Measurements from ENCODE around the gene EIF6. TPM values are rescaled to one million over a fixed set of nuclear protein-coding genes. Genes with fewer than 3 reads are reported as not detected.

EIF6 gene
- total RNA-seq, 1 donor from 2014 or later = 78.8 TPM

DNA sequence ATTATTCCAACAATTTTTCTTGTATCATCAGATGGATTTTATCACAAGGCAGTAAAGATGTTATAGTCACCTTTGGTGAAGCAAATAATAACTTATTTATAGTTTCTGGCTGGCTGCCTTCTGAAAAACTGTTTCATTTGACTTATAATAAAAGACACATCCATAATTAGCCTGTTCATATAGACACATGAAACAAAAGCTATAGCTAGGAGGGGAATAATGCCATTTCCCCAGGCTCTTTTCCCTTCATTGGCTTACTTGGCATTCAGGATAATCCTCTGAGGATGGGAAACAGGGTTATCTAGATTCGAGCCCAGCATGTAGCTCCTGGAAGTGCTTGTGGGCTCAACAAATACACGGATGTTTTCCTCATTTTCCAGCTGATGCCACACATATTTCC, 40.6 kb downstream of the EIF6 start:
- intact Hi-C loops (cut with DNase I) = no loop called here
- no peaks in the 10 kb centered on the region for H3K9me3 ChIP-seq
- ATAC-seq = no peak

DNA sequence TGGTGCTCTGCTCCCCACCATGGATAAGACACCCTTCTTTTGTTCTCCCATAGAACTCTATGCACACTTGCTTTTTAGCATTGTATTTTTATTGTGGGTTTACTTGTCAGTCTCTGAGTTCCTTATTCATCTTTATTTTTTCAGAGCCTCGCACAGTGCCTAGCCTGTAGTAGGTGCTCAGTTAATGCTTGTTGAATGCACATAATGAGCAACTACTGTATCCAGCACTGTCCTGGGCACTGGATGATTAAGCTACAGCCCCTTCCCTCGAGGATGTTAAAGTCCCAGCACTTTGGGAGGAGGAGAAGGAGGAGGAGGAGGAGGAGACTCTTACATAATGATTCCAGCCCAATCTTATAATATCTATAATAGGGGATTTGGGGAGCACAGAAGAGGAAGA, 41.3 kb downstream of the EIF6 start:
- TF ChIP-seq, protein P1, sequence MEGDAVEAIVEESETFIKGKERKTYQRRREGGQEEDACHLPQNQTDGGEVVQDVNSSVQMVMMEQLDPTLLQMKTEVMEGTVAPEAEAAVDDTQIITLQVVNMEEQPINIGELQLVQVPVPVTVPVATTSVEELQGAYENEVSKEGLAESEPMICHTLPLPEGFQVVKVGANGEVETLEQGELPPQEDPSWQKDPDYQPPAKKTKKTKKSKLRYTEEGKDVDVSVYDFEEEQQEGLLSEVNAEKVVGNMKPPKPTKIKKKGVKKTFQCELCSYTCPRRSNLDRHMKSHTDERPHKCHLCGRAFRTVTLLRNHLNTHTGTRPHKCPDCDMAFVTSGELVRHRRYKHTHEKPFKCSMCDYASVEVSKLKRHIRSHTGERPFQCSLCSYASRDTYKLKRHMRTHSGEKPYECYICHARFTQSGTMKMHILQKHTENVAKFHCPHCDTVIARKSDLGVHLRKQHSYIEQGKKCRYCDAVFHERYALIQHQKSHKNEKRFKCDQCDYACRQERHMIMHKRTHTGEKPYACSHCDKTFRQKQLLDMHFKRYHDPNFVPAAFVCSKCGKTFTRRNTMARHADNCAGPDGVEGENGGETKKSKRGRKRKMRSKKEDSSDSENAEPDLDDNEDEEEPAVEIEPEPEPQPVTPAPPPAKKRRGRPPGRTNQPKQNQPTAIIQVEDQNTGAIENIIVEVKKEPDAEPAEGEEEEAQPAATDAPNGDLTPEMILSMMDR (IDR thresholded peaks at IDR 0.05) = no peak
- ATAC-seq = no peak

More for the DNA sequence above, 40.6 kb downstream of the EIF6 start:
- no peaks in the 10 kb centered on the region for H3K4me1 ChIP-seq
- no peaks in the 10 kb centered on the region for H3K36me3 ChIP-seq
- H3K4me3 ChIP-seq = no peak overlapping the region
- H3K27ac ChIP-seq = no peak overlapping the region
- TF ChIP-seq, protein P1 (IDR thresholded peaks at IDR 0.05) = no peak
- no peak for DNase-seq
- no peaks in the 10 kb centered on the region for H3K27me3 ChIP-seq

DNA sequence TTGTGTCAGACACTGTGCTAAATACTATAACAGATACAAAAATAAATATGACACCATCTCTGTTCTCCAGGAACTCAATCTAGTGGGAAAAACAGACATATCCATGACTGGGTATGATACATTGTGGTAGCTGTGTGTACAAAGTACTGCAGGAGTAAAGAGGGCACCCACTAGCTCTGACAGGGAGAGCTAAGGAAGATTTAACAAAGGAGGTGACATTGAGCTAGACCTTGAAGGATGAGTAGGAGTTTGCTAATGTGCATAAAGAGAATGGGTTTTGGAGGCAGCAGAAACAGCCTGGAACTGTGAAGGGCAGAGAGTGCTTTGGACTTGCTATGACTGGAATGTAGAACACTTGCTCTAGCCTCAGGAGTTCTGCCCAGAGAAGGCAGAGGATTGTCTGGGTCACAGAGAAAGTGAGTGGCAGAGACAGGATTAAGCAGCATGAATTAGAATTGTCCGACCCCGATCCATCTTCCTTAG, 43.7 kb downstream of the EIF6 start:
- H3K27me3 ChIP-seq = no peaks in the 10 kb centered on the region
- ATAC-seq = peak; percentile 47

More for the DNA sequence above, 41.3 kb downstream of the EIF6 start:
- no peaks in the 10 kb centered on the region for H3K36me3 ChIP-seq
- no peak overlapping the region for H3K4me3 ChIP-seq
- H3K27me3 ChIP-seq = no peaks in the 10 kb centered on the region
- no peaks in the 10 kb centered on the region for H3K9me3 ChIP-seq
- no peak for DNase-seq
- H3K4me1 ChIP-seq = no peaks in the 10 kb centered on the region
- intact Hi-C loops (cut with DNase I) = no loop called here
- H3K27ac ChIP-seq = no peak overlapping the region

DNA sequence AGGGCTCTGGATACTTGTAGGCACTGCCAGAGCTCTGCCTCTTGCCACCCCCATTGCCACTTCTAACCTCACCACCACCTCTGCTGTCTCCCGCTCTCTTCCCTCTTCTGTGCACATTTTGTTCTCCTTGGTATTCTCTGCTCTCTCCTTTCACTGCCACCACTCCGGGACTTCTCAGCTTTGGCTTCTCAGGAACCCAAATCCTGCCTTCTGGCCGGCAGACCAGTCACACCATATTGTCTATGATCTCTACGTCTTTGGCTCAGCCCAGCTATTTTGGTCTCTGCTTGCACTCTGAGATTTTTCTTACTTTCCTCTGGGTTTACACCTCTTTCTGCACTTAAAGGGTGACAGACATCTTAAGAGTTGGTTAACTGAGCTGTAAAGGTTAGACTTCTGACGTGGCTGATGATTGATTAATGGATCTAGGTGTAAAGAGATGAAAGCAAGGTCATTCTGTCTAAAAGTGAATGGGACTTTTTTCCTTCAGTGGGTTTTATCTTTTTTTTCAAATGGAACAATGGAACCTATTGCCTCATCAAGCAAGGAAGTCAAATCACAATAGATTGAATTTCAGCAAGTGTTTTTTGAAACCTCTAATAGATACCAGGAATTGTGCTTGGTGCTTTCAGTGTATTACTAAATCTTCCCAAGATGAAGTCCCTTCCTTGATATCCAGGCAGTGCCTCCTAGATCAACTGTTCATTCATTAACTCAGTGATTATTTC, 44.3 kb downstream of the EIF6 start:
- peaks cover 3% of the 10 kb centered on the region for H3K36me3 ChIP-seq
- TF ChIP-seq, protein P1 (IDR thresholded peaks at IDR 0.05) = no peak
- no peaks in the 10 kb centered on the region for H3K27me3 ChIP-seq
- no peaks in the 10 kb centered on the region for H3K4me1 ChIP-seq
- intact Hi-C loops (cut with DNase I) = no loop called here
- no peaks in the 10 kb centered on the region for H3K9me3 ChIP-seq
- H3K4me3 ChIP-seq = no peak overlapping the region
- ATAC-seq = no peak
- no peak for DNase-seq
- H3K27ac ChIP-seq = no peak overlapping the region

More for the DNA sequence above, 43.7 kb downstream of the EIF6 start:
- no peak for DNase-seq
- no peaks in the 10 kb centered on the region for H3K36me3 ChIP-seq
- H3K27ac ChIP-seq = no peak overlapping the region
- H3K4me3 ChIP-seq = no peak overlapping the region
- H3K4me1 ChIP-seq = no peaks in the 10 kb centered on the region
- TF ChIP-seq, protein P1 (IDR thresholded peaks at IDR 0.05) = no peak
- H3K9me3 ChIP-seq = no peaks in the 10 kb centered on the region
- intact Hi-C loops (cut with DNase I) = no loop called here

DNA sequence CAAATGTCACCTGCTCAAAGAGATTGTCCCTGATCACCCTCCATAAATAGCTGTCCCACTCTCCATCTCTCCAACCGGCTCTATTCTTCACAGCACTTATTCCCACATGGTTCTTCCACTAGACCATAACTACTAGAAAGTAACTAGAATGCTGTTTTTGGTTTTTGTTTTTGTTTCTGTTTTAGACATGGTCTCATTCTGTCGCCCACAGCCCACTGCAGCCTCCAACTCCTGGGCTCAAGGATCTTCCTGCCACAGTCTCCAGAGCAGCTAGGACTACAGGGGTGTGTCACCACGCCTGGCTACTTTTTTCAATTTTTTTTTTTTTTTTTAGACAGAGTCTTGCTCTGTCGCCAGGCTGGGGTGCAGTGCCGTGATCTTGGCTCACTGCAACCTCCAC, 45.8 kb downstream of the EIF6 start:
- DNase-seq = no peak
- TF ChIP-seq, protein P1 (IDR thresholded peaks at IDR 0.05) = no peak
- H3K4me1 ChIP-seq = no peaks in the 10 kb centered on the region
- no peaks in the 10 kb centered on the region for H3K27me3 ChIP-seq
- H3K27ac ChIP-seq = no peak overlapping the region
- H3K36me3 ChIP-seq = peaks cover 5% of the 10 kb centered on the region
- intact Hi-C loops (cut with DNase I) = no loop called here
- ATAC-seq = no peak
- no peak overlapping the region for H3K4me3 ChIP-seq
- no peaks in the 10 kb centered on the region for H3K9me3 ChIP-seq

Measured in upper lobe of right lung (tissue), 1 donor.